ENCODE measurements around the gene IRS2.

DNA sequence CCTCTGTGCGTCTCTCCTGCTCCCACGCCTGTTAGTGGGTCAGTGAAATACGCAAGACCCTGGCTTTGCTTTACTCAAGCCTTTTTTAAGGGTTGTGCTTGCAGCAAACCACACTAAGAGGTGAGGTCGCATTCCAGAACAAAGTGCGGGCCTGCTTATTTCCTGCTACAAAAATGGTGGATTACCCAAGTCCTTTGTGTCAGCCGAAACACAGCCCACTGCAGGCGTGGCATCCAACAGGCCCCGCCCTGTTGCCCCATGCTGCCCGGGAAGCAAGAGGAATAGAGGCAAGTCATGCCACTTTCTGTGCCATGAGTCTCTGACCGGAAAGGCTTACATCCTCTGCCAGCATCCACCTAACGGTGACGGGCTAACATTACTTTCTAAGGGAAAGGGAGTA, 7.7 kb upstream of the IRS2 start:
- TF ChIP-seq, protein P1, sequence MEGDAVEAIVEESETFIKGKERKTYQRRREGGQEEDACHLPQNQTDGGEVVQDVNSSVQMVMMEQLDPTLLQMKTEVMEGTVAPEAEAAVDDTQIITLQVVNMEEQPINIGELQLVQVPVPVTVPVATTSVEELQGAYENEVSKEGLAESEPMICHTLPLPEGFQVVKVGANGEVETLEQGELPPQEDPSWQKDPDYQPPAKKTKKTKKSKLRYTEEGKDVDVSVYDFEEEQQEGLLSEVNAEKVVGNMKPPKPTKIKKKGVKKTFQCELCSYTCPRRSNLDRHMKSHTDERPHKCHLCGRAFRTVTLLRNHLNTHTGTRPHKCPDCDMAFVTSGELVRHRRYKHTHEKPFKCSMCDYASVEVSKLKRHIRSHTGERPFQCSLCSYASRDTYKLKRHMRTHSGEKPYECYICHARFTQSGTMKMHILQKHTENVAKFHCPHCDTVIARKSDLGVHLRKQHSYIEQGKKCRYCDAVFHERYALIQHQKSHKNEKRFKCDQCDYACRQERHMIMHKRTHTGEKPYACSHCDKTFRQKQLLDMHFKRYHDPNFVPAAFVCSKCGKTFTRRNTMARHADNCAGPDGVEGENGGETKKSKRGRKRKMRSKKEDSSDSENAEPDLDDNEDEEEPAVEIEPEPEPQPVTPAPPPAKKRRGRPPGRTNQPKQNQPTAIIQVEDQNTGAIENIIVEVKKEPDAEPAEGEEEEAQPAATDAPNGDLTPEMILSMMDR (IDR thresholded peaks at IDR 0.05; ENCODE audit: extremely low read depth in 1 of 2, insufficient read depth in 1 of 2, low read depth in 1 of 2, low read length in 2 of 2), result no peak
- no peak for TF ChIP-seq POLR2A (IDR thresholded peaks at IDR 0.05; ENCODE audit: low read depth, low read length)
- no peak for TF ChIP-seq MAX (IDR thresholded peaks at IDR 0.05; ENCODE audit: insufficient read depth, insufficient read length)
- no peak for TF ChIP-seq EZH2 (IDR thresholded peaks at IDR 0.05; ENCODE audit: borderline replicate concordance, low read depth, low read length, severe bottlenecking)
- no peak for TF ChIP-seq JUN (IDR thresholded peaks at IDR 0.05; ENCODE audit: borderline replicate concordance, insufficient read depth, insufficient read length, low read depth)
